Body of pancreas (tissue), 4 donors: ENCODE results near the gene IZUMO4. TPM values are rescaled to one million over a fixed set of nuclear protein-coding genes. Genes with fewer than 3 reads are reported as not detected.

ENCODE experiments used
- ATAC-seq: fragments of 150-250 bp; one replicate; pipeline ENCODE4 v1.9.1; 2016
- DNase-seq, 4 donors: peaks; one replicate each; pipeline ENCODE4 v3.0.0-alpha.2; 2019
- H3K27ac ChIP-seq, 4 donors: fragments of 200-600 bp; sonication (generic); 1 replicate in 3 of 4; 2 replicates in 1 of 4; pipeline versions ENCODE4 v1.5.1 to v1.6.1; 2016 to 2019; ENCODE audit warnings: mild to moderate bottlenecking in 1 of 4, mixed read lengths in 1 of 4, moderate library complexity in 1 of 4
- H3K27me3 ChIP-seq, 2 donors: fragments of 200-600 bp; sonication (generic); one replicate each; pipeline ENCODE4 v1.6.0; 2016; ENCODE audit warnings: mild to moderate bottlenecking in 1 of 2
- H3K36me3 ChIP-seq, 2 donors: fragments of 200-600 bp; sonication (generic); replicated peaks in 1 of 2; 2 replicates each; pipeline ENCODE4 v1.5.1; 2016; ENCODE audit warnings: low read depth in 2 of 2; ENCODE audit not compliant: insufficient read depth in 1 of 2
- H3K4me1 ChIP-seq: fragments of 200-600 bp; sonication (generic); one replicate; pipeline ENCODE4 v1.6.0; 2016
- H3K4me3 ChIP-seq, 2 donors: fragments of 200-600 bp; sonication (generic); 1 replicate in 1 of 2; 2 replicates in 1 of 2; pipeline ENCODE4 v1.5.1; 2016 to 2019
- H3K9me3 ChIP-seq, 3 donors: fragments of 200-600 bp; sonication (generic); 1 replicate in 2 of 3; 2 replicates in 1 of 3; pipeline ENCODE4 v1.5.1; 2016
- POLR2A ChIP-seq, 3 donors: fragments of 450-650 bp; IDR thresholded peaks; one replicate each; pipeline ENCODE4 v1.6.1; 2016; ENCODE audit warnings: antibody characterized with exemption in 3 of 3, mild to moderate bottlenecking in 2 of 3
- WGBS, 2 donors: methylation state at CpG; one replicate each; pipeline ENCODE4 v1.1.5; 2017; 5-methylcytosine and 5-hydroxymethylcytosine counted together
- intact Hi-C: fragments of 100-400 bp; cut with DNase I; formaldehyde crosslinking; loops from one replicate; pipeline ENCODE4 v1.15.1; 2023
- total RNA-seq, 2 donors: library from RNA; depleted of rRNA; stranded (reverse); fragments of >200 nt; gene quantifications; one replicate each; pipeline ENCODE4 v1.1.0, GENCODE V29; 2016
- TF ChIP-seq, protein P1 (sequence below), 7 experiments: fragments of 450-650 bp in 4 of 7; fragments of 200-600 bp in 3 of 7; sonication (generic) in 3 of 7; IDR thresholded peaks; one replicate each; pipeline ENCODE4 v1.5.1; 2016 to 2019; ENCODE audit warnings: antibody characterized with exemption in 7 of 7

Gene IZUMO4
- total RNA-seq, 2 donors from 2014 or later, result 3.4 to 4.0 TPM

DNA sequence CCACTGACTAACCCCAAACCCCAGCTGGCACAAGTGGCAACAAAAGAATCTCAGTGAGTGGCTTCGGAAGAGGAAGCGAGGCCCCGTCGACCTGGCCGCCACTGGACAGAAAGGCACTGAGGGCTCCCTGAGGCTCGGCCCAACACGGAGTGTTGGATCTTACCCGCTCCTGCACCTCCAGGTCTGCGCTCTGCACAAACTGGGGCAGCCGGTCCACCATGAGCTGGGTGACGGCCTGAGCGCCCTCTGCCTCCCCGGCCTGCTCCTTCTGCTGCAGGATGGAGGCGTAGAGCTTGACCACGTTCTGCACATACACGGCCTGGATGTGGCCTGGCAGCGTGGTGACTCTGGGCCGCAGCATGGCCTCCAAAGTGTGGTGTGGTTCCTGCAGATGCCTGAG, 21.7 kb downstream of the IZUMO4 start:
- 90 to 95% methylated on average over 2 to 17 of the region's 18 CpGs for WGBS, 2 donors
- no peak for ATAC-seq
- intact Hi-C loops, result no loop called here
- Histone ChIP-seq H3K27me3 (no peaks in the 10 kb centered on the region), H3K9me3 (no peaks in the 10 kb centered on the region), H3K36me3 (peaks cover 26 to 66% of the 10 kb centered on the region in 2 donors), H3K27ac (peak overlapping the region; percentile 52 to 84 (median 67)), H3K4me3 (no peak overlapping the region), H3K4me1 (peaks cover 13% of the 10 kb centered on the region)
- no peak for TF ChIP-seq POLR2A (IDR thresholded peaks at IDR 0.05)
- TF ChIP-seq, protein P1, sequence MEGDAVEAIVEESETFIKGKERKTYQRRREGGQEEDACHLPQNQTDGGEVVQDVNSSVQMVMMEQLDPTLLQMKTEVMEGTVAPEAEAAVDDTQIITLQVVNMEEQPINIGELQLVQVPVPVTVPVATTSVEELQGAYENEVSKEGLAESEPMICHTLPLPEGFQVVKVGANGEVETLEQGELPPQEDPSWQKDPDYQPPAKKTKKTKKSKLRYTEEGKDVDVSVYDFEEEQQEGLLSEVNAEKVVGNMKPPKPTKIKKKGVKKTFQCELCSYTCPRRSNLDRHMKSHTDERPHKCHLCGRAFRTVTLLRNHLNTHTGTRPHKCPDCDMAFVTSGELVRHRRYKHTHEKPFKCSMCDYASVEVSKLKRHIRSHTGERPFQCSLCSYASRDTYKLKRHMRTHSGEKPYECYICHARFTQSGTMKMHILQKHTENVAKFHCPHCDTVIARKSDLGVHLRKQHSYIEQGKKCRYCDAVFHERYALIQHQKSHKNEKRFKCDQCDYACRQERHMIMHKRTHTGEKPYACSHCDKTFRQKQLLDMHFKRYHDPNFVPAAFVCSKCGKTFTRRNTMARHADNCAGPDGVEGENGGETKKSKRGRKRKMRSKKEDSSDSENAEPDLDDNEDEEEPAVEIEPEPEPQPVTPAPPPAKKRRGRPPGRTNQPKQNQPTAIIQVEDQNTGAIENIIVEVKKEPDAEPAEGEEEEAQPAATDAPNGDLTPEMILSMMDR (IDR thresholded peaks at IDR 0.05), result no peak
- DNase-seq, result no peak

DNA sequence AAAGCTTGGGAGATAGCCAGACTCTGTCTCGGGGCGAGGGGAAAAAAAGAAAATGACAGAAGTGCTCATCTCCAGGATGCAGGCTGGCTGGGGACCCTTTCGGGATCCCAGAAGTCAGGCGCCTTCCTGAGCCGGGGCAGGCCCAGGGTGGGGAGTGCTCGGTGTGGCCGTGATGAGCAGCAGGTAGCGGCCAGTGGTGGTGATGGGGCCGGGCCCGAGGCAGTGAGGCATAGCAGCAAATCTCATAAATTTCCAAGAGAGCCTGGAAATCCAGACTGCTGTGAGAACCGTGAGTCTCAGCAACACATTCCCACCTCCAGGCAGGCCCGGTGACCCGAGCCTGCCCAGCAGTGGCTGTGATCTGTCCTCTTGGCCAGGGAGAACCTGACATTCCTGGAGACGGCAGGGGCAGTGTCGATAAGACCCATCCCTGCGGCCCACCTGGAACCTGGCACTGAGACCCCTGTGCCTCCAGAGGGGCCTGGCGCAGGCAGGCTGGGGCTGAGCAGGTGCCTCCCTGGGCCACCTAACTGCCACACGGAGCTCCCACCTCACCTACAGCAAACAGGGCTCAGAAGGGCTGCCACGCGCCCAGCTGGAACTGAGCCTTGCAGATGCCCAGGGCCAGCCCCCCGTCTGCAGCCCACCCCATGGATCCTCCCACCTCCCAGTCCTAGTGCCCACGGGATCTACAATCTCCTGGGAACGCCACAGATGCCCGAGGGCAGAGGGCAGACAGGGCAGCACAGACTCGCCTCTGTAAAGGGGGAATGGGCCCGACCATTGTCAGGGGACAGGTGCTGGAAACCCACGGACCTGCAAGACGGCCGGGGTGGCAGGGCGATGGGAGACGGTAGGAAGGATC, 23.4 kb downstream of the IZUMO4 start:
- H3K9me3 ChIP-seq, result no peaks in the 10 kb centered on the region
- no peak overlapping the region for H3K4me3 ChIP-seq
- DNase-seq (no peak), ATAC-seq (no peak)
- no peaks in the 10 kb centered on the region for H3K27me3 ChIP-seq
- TF ChIP-seq, protein P1 (IDR thresholded peaks at IDR 0.05), result no peak
- no peak for TF ChIP-seq POLR2A (IDR thresholded peaks at IDR 0.05)
- H3K36me3 ChIP-seq, result peaks cover 19 to 56% of the 10 kb centered on the region in 2 donors
- H3K27ac ChIP-seq, result peak overlapping the region in 1 of 4 donors; percentile 2
- H3K4me1 ChIP-seq, result peaks cover 13% of the 10 kb centered on the region
- intact Hi-C loops, result no loop called here
- WGBS, 2 donors, result 63 to 73% methylated on average over 13 to 31 of the region's 31 CpGs

DNA sequence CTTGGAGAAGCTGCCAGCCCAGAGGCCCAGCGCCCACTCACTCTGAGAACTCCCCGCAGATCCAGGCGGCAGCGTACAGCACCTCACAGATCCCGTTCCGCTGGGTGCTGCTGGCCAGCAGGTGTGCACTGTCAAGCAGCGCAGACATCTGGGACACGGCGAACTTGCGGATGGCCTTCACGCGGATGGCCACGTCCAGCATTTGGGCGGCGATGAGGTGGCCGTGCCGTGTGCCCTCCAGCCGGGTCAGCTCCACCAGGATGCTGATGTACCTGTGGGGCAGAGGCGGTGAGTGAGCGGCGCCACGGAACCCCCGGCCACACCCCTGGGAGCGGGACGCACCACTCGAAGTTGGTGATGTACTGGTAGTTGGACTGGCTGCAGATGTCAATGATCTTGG, 24.1 kb downstream of the IZUMO4 start:
- TF ChIP-seq POLR2A (IDR thresholded peaks at IDR 0.05), result no peak
- TF ChIP-seq, protein P1 (IDR thresholded peaks at IDR 0.05), result no peak
- intact Hi-C loops, result no loop called here
- no peak for DNase-seq
- H3K4me1 ChIP-seq, result peaks cover 13% of the 10 kb centered on the region
- no peak overlapping the region for H3K4me3 ChIP-seq
- 85 to 92% methylated on average over 14 to 26 of the region's 26 CpGs for WGBS, 2 donors
- peaks cover 17 to 49% of the 10 kb centered on the region in 2 donors for H3K36me3 ChIP-seq
- no peaks in the 10 kb centered on the region for H3K27me3 ChIP-seq
- ATAC-seq, result no peak
- no peak overlapping the region for H3K27ac ChIP-seq
- no peaks in the 10 kb centered on the region for H3K9me3 ChIP-seq

DNA sequence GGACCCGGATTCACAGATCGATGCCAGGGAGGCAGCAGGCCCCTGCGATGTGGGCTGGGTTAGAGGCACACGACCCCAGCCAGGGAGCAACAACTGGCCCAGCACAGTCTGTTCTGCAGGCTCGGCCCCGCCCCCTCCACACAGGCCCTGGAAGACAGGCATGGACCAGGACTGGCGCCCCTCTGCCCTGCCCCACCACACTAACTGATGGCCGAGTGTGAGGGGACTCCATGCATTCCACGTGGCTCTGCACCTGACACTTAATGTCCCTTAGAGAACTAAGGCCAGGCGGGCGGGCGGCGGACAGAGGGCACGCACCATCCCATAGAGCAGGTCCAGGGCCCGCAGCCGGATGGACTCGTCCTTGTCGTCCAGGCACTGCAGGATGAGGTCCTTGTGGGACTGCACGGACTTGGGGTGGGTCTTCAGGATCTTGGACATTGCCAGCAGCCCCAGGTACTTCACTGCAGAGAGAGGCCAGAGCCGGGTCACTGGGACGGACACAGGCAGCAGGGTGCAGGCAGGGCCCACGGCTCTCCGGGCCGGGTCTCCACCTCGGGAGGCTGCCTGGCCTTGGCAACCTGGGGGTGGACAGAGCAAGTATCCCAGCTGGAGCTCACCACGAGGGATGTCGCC, 24.8 kb downstream of the IZUMO4 start:
- DNase-seq (no peak), ATAC-seq (no peak)
- no peak overlapping the region for H3K4me3 ChIP-seq
- no peaks in the 10 kb centered on the region for H3K27me3 ChIP-seq
- TF ChIP-seq, protein P1 (IDR thresholded peaks at IDR 0.05), result no peak
- no peak for TF ChIP-seq POLR2A (IDR thresholded peaks at IDR 0.05)
- intact Hi-C loops, result no loop called here
- H3K36me3 ChIP-seq, result peaks cover 13 to 43% of the 10 kb centered on the region in 2 donors
- H3K9me3 ChIP-seq, result no peaks in the 10 kb centered on the region
- peaks cover 13% of the 10 kb centered on the region for H3K4me1 ChIP-seq
- 88 to 98% methylated on average over 9 to 27 of the region's 27 CpGs for WGBS, 2 donors
- H3K27ac ChIP-seq, result no peak overlapping the region
